Esophagus (tissue), 2 donors: ENCODE results near the gene EEF1B2. TPM values are rescaled to one million over a fixed set of nuclear protein-coding genes. Genes with fewer than 3 reads are reported as not detected.
A peak's percentile ranks its signal among the peaks of the same experiment; 100 is the strongest.
"Not testable (repeated sequence)": the region's sequence is repeated elsewhere in the genome, so short reads cannot be mapped to it uniquely, and the experiment has no call there.

Source experiments
- H3K27ac ChIP-seq, 2 donors: one replicate each; pipeline ENCODE4 v1.5.1; 2013; ENCODE audit warnings: low read depth in 2 of 2, mild to moderate bottlenecking in 2 of 2, inconsistent platforms in 1 of 2, low read length in 1 of 2, moderate library complexity in 1 of 2
- H3K27me3 ChIP-seq, 2 donors: one replicate each; pipeline ENCODE4 v1.6.1; 2013; ENCODE audit warnings: low read length in 2 of 2, control low read depth in 1 of 2, mild to moderate bottlenecking in 1 of 2; ENCODE audit not compliant: insufficient read depth in 2 of 2, control insufficient read depth in 1 of 2
- H3K36me3 ChIP-seq, 2 donors: one replicate each; pipeline ENCODE4 v1.6.1; 2013; ENCODE audit warnings: low read length in 1 of 2; ENCODE audit not compliant: control insufficient read depth in 2 of 2, insufficient read depth in 2 of 2
- H3K4me1 ChIP-seq, 2 donors: one replicate each; pipeline ENCODE4 v1.6.1; 2013; ENCODE audit warnings: low read length in 1 of 2; ENCODE audit not compliant: control insufficient read depth in 2 of 2, insufficient read depth in 2 of 2
- H3K4me3 ChIP-seq, 2 donors: one replicate each; pipeline ENCODE4 v1.5.1; 2013; ENCODE audit warnings: low read length in 2 of 2, mild to moderate bottlenecking in 2 of 2, low read depth in 1 of 2, moderate library complexity in 1 of 2
- H3K9me3 ChIP-seq, 2 donors: one replicate each; pipeline ENCODE4 v1.6.1; 2013; ENCODE audit warnings: mild to moderate bottlenecking in 2 of 2, low read depth in 1 of 2, low read length in 1 of 2, moderate library complexity in 1 of 2; ENCODE audit not compliant: control insufficient read depth in 2 of 2, insufficient read depth in 1 of 2
- WGBS, 2 donors: extraction: QIAGEN DNeasy Blood & Tissue Kit; methylation state at CpG; one replicate each; pipeline ENCODE4 v1.1.7; 2013; 5-methylcytosine and 5-hydroxymethylcytosine counted together
- polyA plus RNA-seq, 2 donors: library from polyadenylated mRNA; stranded (reverse); fragments of 200-250 nt; gene quantifications; one replicate each; pipeline ENCODE4 v1.2.3, GENCODE V29; 2013
- donor health status: healthy with polysubstance abuse.
- donor health status: Bipolar disorder and iron deficiency.

Gene EEF1B2
- polyA plus RNA-seq, 2 donors = 803 to 1,031 TPM

GRCh38 chr2:206181526-206181925 lies 21.8 kb downstream of the EEF1B2 start:
- not testable (repeated sequence) for H3K4me1 ChIP-seq, H3K36me3 ChIP-seq, H3K27ac ChIP-seq, H3K4me3 ChIP-seq, H3K27me3 ChIP-seq, H3K9me3 ChIP-seq
- 84 to 86% methylated on average over 6 of the region's 6 CpGs for WGBS, 2 donors

GRCh38 chr2:206189691-206190090 lies 30.0 kb downstream of the EEF1B2 start:
- no peaks in the 10 kb centered on the region for H3K9me3 ChIP-seq
- H3K4me1 ChIP-seq = peaks cover 0 to 2% of the 10 kb centered on the region in 2 donors
- no peaks in the 10 kb centered on the region for H3K27me3 ChIP-seq
- WGBS, 2 donors = 65 to 73% methylated on average over 3 of the region's 3 CpGs
- H3K36me3 ChIP-seq = no peaks in the 10 kb centered on the region
- H3K4me3 ChIP-seq = no peak overlapping the region
- no peak overlapping the region for H3K27ac ChIP-seq

GRCh38 chr2:206190111-206190510 lies 30.4 kb downstream of the EEF1B2 start:
- H3K36me3 ChIP-seq = no peaks in the 10 kb centered on the region
- H3K4me3 ChIP-seq = no peak overlapping the region
- H3K4me1 ChIP-seq = peaks cover 0 to 2% of the 10 kb centered on the region in 2 donors
- no peaks in the 10 kb centered on the region for H3K9me3 ChIP-seq
- WGBS, 2 donors = 55 to 66% methylated on average over 2 of the region's 2 CpGs
- no peaks in the 10 kb centered on the region for H3K27me3 ChIP-seq
- no peak overlapping the region for H3K27ac ChIP-seq

GRCh38 chr2:206190689-206191088 lies 31.0 kb downstream of the EEF1B2 start:
- Histone ChIP-seq H3K4me1 (peaks cover 0 to 2% of the 10 kb centered on the region in 2 donors), H3K36me3 (no peaks in the 10 kb centered on the region), H3K27ac (peak overlapping the region in 1 of 2 donors; percentile 8), H3K27me3 (no peaks in the 10 kb centered on the region), H3K9me3 (no peaks in the 10 kb centered on the region), H3K4me3 (no peak overlapping the region)
- 73 to 77% methylated on average over 5 of the region's 5 CpGs for WGBS, 2 donors

GRCh38 chr2:206192157-206192556 lies 32.5 kb downstream of the EEF1B2 start:
- H3K27me3 ChIP-seq = no peaks in the 10 kb centered on the region
- H3K36me3 ChIP-seq = no peaks in the 10 kb centered on the region
- WGBS, 2 donors = 97 to 98% methylated on average over 3 of the region's 3 CpGs
- no peak overlapping the region for H3K4me3 ChIP-seq
- H3K9me3 ChIP-seq = no peaks in the 10 kb centered on the region
- no peak overlapping the region for H3K27ac ChIP-seq
- peaks cover 0 to 2% of the 10 kb centered on the region in 2 donors for H3K4me1 ChIP-seq

GRCh38 chr2:206193671-206194357 lies 34.1 kb downstream of the EEF1B2 start:
- Histone ChIP-seq H3K27ac (no peak overlapping the region), H3K9me3 (no peaks in the 10 kb centered on the region), H3K27me3 (no peaks in the 10 kb centered on the region), H3K4me3 (no peak overlapping the region), H3K4me1 (peaks cover 0 to 2% of the 10 kb centered on the region in 2 donors), H3K36me3 (no peaks in the 10 kb centered on the region)
- 47 to 59% methylated on average over 2 of the region's 2 CpGs for WGBS, 2 donors

- H3K27ac ChIP-seq = no peak overlapping the region
- H3K4me1 ChIP-seq = peaks cover 0 to 6% of the 10 kb centered on the region in 2 donors
- no peak overlapping the region for H3K4me3 ChIP-seq
- no peaks in the 10 kb centered on the region for H3K9me3 ChIP-seq
- no peaks in the 10 kb centered on the region for H3K36me3 ChIP-seq
- 25 to 54% methylated on average over 1 of the region's 1 CpG for WGBS, 2 donors
- no peaks in the 10 kb centered on the region for H3K27me3 ChIP-seq
Observed at GRCh38 chr2:206198677-206199076, 39.0 kb downstream of the EEF1B2 start.

GRCh38 chr2:206201075-206201848 lies 41.6 kb downstream of the EEF1B2 start:
- H3K36me3 ChIP-seq = no peaks in the 10 kb centered on the region
- H3K27me3 ChIP-seq = no peaks in the 10 kb centered on the region
- no peaks in the 10 kb centered on the region for H3K9me3 ChIP-seq
- peaks cover 0 to 6% of the 10 kb centered on the region in 2 donors for H3K4me1 ChIP-seq
- H3K4me3 ChIP-seq = no peak overlapping the region
- WGBS, 2 donors = 46 to 58% methylated on average over 5 of the region's 5 CpGs
- peak overlapping the region; percentile 80 to 83 for H3K27ac ChIP-seq

- Histone ChIP-seq H3K36me3 (no peaks in the 10 kb centered on the region), H3K4me3 (no peak overlapping the region), H3K9me3 (no peaks in the 10 kb centered on the region), H3K27me3 (no peaks in the 10 kb centered on the region), H3K4me1 (peaks cover 0 to 6% of the 10 kb centered on the region in 2 donors), H3K27ac (peak overlapping the region; percentile 57 to 83)
- 78 to 79% methylated on average over 16 of the region's 16 CpGs for WGBS, 2 donors
Observed at GRCh38 chr2:206202446-206202845, 42.8 kb downstream of the EEF1B2 start.
